Naive thymus-derived CD8-positive, alpha-beta T cell (primary cell): ENCODE results near the gene EGR2. TPM values are rescaled to one million over a fixed set of nuclear protein-coding genes. Genes with fewer than 3 reads are reported as not detected.
"Not testable (repeated sequence)": the region's sequence is repeated elsewhere in the genome, so short reads cannot be mapped to it uniquely, and the experiment has no call there.

ENCODE experiments used
- ATAC-seq, 2 donors: fragments of 150-1000 bp; cut with Tn5 transposase in 1 of 2; sonication (Bioruptor Pico), chemical (Tn5 transposase) in 1 of 2; 1 replicate in 1 of 2; 2 replicates in 1 of 2; pipeline ENCODE4 v1.10.0; 2021; ENCODE audit warnings: mild to moderate bottlenecking in 2 of 2, moderate library complexity in 2 of 2
- POLR2A ChIA-PET: fragments of 350-600 bp; sonication (Branson Sonifier 250); formaldehyde crosslinking; loops from one replicate; lab custom pipeline; 2021; ENCODE audit warnings: antibody characterized with exemption; lab: Charles Lee
- DNase-seq, 10 donors: peaks; one replicate each; pipeline versions ENCODE4 v3.0.0 to v3.0.0-alpha.2; 2020 to 2022
- H3K27ac Mint-ChIP-seq, 10 donors: one replicate each; pipeline ENCODE4 v1.8.0; 2020 to 2022; ENCODE audit warnings: mild to moderate bottlenecking in 10 of 10, mixed read lengths in 10 of 10, moderate library complexity in 4 of 10, inconsistent platforms in 1 of 10
- H3K27me3 Mint-ChIP-seq, 5 donors: one replicate each; pipeline ENCODE4 v1.8.0; 2021 to 2022; ENCODE audit warnings: mixed read lengths in 5 of 5
- H3K36me3 Mint-ChIP-seq, 3 donors: one replicate each; pipeline ENCODE4 v1.8.0; 2020 to 2022; ENCODE audit warnings: mixed read lengths in 3 of 3, mild to moderate bottlenecking in 2 of 3, inconsistent platforms in 1 of 3
- H3K4me1 Mint-ChIP-seq, 4 donors: one replicate each; pipeline ENCODE4 v1.8.0; 2021 to 2022; ENCODE audit warnings: mixed read lengths in 4 of 4
- H3K4me3 Mint-ChIP-seq, 10 donors: one replicate each; pipeline ENCODE4 v1.8.0; 2020 to 2022; ENCODE audit warnings: mild to moderate bottlenecking in 10 of 10, mixed read lengths in 10 of 10, moderate library complexity in 6 of 10, inconsistent platforms in 1 of 10
- H3K9me3 Mint-ChIP-seq, 9 donors: one replicate each; pipeline ENCODE4 v1.8.0; 2020 to 2022; ENCODE audit warnings: mixed read lengths in 9 of 9, mild to moderate bottlenecking in 3 of 9, inconsistent platforms in 1 of 9, moderate library complexity in 1 of 9
- polyA plus RNA-seq, 3 donors: library from polyadenylated mRNA; unstranded; fragments of 300-500 nt; fragmentation: Illumina TruSeq; gene quantifications; one replicate each; pipeline ENCODE4 v1.2.3, GENCODE V29; 2021
- total RNA-seq, 8 experiments: library from RNA in 2 of 8; stranded (reverse) in 2 of 8; gene quantifications; one replicate each; pipeline ENCODE4 v1.2.3 and lab custom pipeline; 2021 to 2026

The EGR2 gene
- total and polyA plus RNA-seq, 5 experiments from 2014 or later: 0.07 to 1.2 (median 0.28) TPM

DNA sequence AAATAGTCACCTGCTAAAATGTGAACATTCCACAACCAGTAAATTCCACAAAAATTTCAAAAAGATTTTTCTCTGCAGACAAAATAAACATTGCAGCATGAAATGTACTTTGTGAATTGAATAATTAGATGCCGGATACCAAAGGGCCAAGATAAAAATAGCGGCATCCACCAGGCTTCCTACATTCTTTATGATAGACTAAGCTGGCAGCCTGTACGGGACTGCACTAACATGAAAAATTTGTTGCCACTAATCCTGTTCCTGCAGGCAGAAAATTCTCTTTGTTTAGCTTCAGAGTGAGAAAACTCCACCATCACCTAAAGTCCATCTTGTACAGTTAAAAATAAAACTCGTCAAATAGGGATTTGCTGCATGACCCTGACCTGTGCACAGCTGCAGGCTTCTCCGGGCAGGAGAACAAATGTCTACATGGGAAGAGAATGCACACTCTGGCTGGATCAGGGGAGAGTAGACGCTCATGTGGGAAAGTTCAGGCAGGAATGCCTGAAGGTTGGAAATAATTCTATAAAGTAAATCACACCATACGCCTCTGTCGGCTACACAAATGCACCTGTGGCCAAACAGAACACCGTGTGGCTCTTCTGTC, 27.2 kb downstream of the EGR2 start:
- Mint-ChIP-seq H3K9me3 (peaks cover 0 to 32% (median 10%) of the 10 kb centered on the region in 9 donors), H3K27ac (no peak overlapping the region), H3K4me1 (peaks cover 0 to 3% (median 0%) of the 10 kb centered on the region in 4 donors), H3K4me3 (no peak overlapping the region), H3K36me3 (peaks cover 0 to 14% (median 4%) of the 10 kb centered on the region in 3 donors), H3K27me3 (peaks cover 0 to 20% (median 12%) of the 10 kb centered on the region in 5 donors)
- POLR2A ChIA-PET: no interaction called here
- no peak for DNase-seq
- no peak for ATAC-seq

GRCh38 chr10:62788285-62788684, 27.9 kb downstream of the EGR2 start:
- ATAC-seq, H3K4me3 Mint-ChIP-seq, H3K27ac Mint-ChIP-seq, H3K4me1 Mint-ChIP-seq, POLR2A ChIA-PET, DNase-seq: not testable (repeated sequence)
- H3K36me3 Mint-ChIP-seq: peaks cover 0 to 14% (median 4%) of the 10 kb centered on the region in 3 donors
- peaks cover 0 to 38% (median 10%) of the 10 kb centered on the region in 9 donors for H3K9me3 Mint-ChIP-seq
- peaks cover 0 to 20% (median 12%) of the 10 kb centered on the region in 5 donors for H3K27me3 Mint-ChIP-seq

- Mint-ChIP-seq H3K9me3 (peaks cover 0 to 38% (median 10%) of the 10 kb centered on the region in 9 donors), H3K36me3 (peaks cover 0 to 14% (median 4%) of the 10 kb centered on the region in 3 donors), H3K27me3 (peaks cover 0 to 12% (median 7%) of the 10 kb centered on the region in 5 donors), H3K4me1 (peaks cover 2 to 11% (median 8%) of the 10 kb centered on the region in 4 donors)
- not testable (repeated sequence) for H3K4me3 Mint-ChIP-seq, ATAC-seq, H3K27ac Mint-ChIP-seq, DNase-seq
- POLR2A ChIA-PET: interaction anchor here (1.4 kb wide), 1 partner anchor 20 kb away, joined by 3 read pairs; the partner anchor contains the start of gene ADO
These were observed 31.6 kb downstream of the EGR2 start for GRCh38 chr10:62784537-62784936.

DNA sequence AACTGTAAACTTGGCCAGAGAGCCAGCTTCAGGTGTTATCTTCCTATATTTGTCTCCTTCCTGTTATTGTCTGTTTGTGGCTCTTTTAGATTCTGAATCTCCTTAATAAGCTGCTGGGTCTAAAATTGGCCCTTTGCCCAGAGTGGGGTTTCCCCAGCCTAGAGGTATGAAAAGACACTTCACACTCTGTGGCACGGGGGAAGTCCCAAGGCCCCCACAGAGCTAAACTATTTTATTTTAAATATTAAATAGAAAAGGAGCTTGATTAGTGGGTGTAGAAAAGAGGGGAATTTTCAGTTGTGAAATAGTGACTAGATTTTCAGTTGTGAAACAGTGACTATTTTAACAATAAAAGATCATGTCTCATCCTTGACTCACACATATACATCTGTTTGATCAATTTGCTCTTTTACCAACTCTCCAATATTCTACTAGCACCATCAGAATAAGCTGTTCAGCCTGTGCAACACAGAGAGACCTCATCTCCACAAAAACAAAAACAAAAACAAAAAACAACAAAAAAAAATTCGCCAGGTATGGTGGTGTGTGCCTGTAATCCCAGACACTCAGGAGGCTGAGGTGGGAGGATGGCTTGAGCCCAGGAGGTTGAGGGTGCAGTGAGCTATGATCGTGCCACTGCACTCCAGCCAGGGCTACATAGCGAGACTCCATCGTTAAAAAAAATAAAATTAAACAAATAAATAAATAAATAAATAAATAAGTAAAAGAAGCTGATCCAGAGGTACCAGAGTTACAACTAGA, 36.5 kb downstream of the EGR2 start:
- Mint-ChIP-seq H3K4me1 (peaks cover 8 to 27% (median 19%) of the 10 kb centered on the region in 4 donors), H3K9me3 (peaks cover 0 to 13% (median 3%) of the 10 kb centered on the region in 9 donors), H3K27me3 (peaks cover 0 to 8% (median 0%) of the 10 kb centered on the region in 5 donors), H3K27ac (peak overlapping the region in 8 of 10 donors; percentile 22 to 86 (median 38)), H3K4me3 (peak overlapping the region in 9 of 10 donors; percentile 2 to 61 (median 23)), H3K36me3 (peaks cover 0 to 5% (median 0%) of the 10 kb centered on the region in 3 donors)
- peak; percentile 58 to 95 (median 84) for DNase-seq
- POLR2A ChIA-PET: interaction anchor here (1.0 to 2.9 kb wide), 8 partner anchors 14 to 143 kb away, joined by 3 to 16 read pairs (median 4); partner anchors contain the start of genes ADO and EGR2
- peak; percentile 99 for ATAC-seq

GRCh38 chr10:62778125-62778524, 38.0 kb downstream of the EGR2 start:
- no peaks in the 10 kb centered on the region for H3K36me3 Mint-ChIP-seq
- H3K4me1 Mint-ChIP-seq: peaks cover 8 to 27% (median 19%) of the 10 kb centered on the region in 4 donors
- POLR2A ChIA-PET: interaction anchor here (1.5 to 2.9 kb wide), 2 partner anchors 27 to 29 kb away, joined by 4 to 16 read pairs; partner anchors contain the start of gene ADO
- no peaks in the 10 kb centered on the region for H3K9me3 Mint-ChIP-seq
- peaks cover 0 to 11% (median 3%) of the 10 kb centered on the region in 5 donors for H3K27me3 Mint-ChIP-seq
- DNase-seq (no peak), ATAC-seq (no peak)
- peak overlapping the region in 3 of 10 donors; percentile 1 to 43 (median 12) for H3K27ac Mint-ChIP-seq
- H3K4me3 Mint-ChIP-seq: no peak overlapping the region

GRCh38 chr10:62772186-62772974, 43.8 kb downstream of the EGR2 start:
- POLR2A ChIA-PET: no interaction called here
- no peak for DNase-seq
- H3K9me3 Mint-ChIP-seq: no peaks in the 10 kb centered on the region
- peaks cover 0 to 3% (median 0%) of the 10 kb centered on the region in 4 donors for H3K4me1 Mint-ChIP-seq
- H3K27ac Mint-ChIP-seq: no peak overlapping the region
- no peaks in the 10 kb centered on the region for H3K36me3 Mint-ChIP-seq
- ATAC-seq: no peak
- H3K27me3 Mint-ChIP-seq: peaks cover 3 to 16% (median 7%) of the 10 kb centered on the region in 5 donors
- no peak overlapping the region for H3K4me3 Mint-ChIP-seq

DNA sequence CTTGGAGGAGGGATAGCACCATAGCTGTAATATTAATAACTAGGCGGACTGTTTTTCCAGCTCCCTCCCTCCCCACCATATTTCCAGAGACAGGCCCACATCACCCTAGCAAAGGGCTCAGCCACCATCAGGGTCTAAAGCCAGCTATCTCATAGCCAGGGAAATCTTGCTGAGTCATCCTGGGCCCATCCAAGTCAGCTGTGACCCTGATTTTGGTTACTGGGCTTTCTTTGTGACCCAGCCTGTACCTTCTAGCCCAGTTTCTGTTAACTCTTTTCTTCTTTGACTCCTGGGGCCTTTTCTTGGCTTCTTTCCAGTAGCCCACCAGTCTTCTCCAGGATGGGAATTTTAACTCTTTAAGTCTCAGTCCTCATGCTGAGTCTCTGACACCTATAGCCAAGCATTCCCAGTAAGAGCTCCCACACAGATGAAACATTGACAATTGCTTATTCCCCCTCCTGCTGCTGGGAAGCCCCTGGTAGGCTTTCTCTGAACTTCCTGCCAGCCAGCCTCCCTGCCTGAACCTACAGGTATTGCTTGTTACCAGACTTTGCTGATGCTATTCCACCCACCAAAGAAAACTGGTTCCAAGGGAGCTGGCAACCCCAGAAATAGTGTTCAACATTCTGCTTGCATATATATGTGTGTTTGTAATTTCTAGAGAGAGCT, 46.5 kb downstream of the EGR2 start:
- POLR2A ChIA-PET: interaction anchor here (1.1 kb wide), 1 partner anchor 35 kb away, joined by 3 read pairs; the partner anchor contains the start of gene ADO
- ATAC-seq: no peak
- Mint-ChIP-seq H3K27me3 (peaks cover 3 to 16% (median 7%) of the 10 kb centered on the region in 5 donors), H3K4me1 (peaks cover 8 to 13% (median 11%) of the 10 kb centered on the region in 4 donors), H3K36me3 (no peaks in the 10 kb centered on the region), H3K27ac (no peak overlapping the region), H3K4me3 (no peak overlapping the region), H3K9me3 (no peaks in the 10 kb centered on the region)
- DNase-seq: no peak

DNA sequence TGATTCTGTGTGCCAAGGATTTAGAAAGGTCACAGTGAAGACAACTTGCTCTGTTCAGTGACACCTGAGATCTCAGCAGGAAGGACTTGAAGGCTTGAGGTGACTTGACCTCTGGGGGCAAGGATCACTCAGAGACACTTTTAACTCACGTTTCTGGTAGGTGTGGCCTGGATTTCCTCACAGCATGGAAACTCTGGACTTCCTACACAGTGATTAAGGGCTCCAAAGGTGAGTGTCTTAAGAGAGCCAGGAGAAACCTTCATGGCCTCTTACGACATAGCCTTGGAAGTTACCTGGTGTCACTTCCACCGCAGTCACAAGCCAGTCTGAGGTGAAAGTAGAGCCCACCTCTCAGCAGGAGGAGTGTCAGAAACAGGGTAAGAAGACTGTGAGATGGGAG, 49.8 kb downstream of the EGR2 start:
- POLR2A ChIA-PET: interaction anchor here (1.2 kb wide), 1 partner anchor 13 kb away, joined by 4 read pairs; no protein-coding TSS in a partner anchor
- peak overlapping the region in 2 of 10 donors; percentile 0 to 62 for H3K27ac Mint-ChIP-seq

DNA sequence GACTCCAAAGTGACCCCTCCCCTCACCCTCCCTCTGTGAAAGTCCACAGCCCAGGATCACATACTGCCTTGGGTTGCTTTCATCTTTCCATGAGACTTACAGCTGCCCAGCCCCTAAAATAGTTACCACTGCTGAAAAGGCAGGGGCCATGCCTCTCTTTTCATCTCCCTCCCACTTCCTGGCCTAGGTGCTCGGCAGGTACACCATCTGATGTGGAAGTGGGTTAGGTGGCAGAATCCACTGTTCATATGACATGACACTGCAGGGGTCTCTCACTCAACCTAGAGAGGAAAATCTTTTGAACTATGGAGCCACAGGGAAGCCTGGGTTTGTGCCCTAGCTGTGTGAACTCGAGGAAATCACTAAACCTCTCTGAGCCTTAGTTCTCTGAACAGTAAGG, 50.4 kb downstream of the EGR2 start:
- peak; percentile 54 to 75 for ATAC-seq
- Mint-ChIP-seq H3K4me3 (peak overlapping the region in 1 of 10 donors; percentile 48), H3K9me3 (no peaks in the 10 kb centered on the region), H3K27me3 (peaks cover 0 to 2% (median 0%) of the 10 kb centered on the region in 5 donors), H3K36me3 (no peaks in the 10 kb centered on the region), H3K27ac (peak overlapping the region in 3 of 10 donors; percentile 41 to 67 (median 43)), H3K4me1 (peaks cover 12 to 14% (median 12%) of the 10 kb centered on the region in 4 donors)
- DNase-seq: peak in 2 of 10 donors; percentile 15 to 24
- POLR2A ChIA-PET: interaction anchor here (1.2 to 1.4 kb wide), 2 partner anchors 14 to 31 kb away, joined by 3 to 4 read pairs; no protein-coding TSS in a partner anchor

More for the DNA sequence above, 49.8 kb downstream of the EGR2 start:
- DNase-seq: no peak
- Mint-ChIP-seq H3K9me3 (no peaks in the 10 kb centered on the region), H3K4me1 (peaks cover 9 to 13% (median 11%) of the 10 kb centered on the region in 4 donors), H3K4me3 (no peak overlapping the region), H3K36me3 (no peaks in the 10 kb centered on the region), H3K27me3 (peaks cover 0 to 2% (median 0%) of the 10 kb centered on the region in 5 donors)
- ATAC-seq: no peak

DNA sequence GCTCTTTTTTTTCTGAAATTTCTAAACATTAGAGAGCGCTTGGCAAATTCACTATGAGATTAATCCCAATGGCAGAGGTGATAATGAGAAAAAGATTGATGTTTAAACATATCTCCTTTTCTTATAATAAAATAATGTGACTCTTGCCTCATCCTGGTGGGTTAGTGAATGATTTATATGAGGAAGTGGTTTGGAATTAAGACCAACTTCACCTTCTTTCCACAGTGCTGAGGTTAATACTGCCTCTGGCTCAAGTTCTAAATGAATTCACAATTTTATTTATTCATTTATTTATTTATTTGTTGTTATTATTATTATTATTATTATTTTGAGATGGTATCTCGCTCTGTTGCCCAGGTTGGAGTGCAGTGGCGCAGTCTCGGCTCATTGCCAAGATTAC, 52.2 kb downstream of the EGR2 start:
- peaks cover 12 to 22% (median 12%) of the 10 kb centered on the region in 4 donors for H3K4me1 Mint-ChIP-seq
- H3K9me3 Mint-ChIP-seq: no peaks in the 10 kb centered on the region
- no peak for ATAC-seq
- no peak for DNase-seq
- no peaks in the 10 kb centered on the region for H3K36me3 Mint-ChIP-seq
- no peak overlapping the region for H3K27ac Mint-ChIP-seq
- H3K4me3 Mint-ChIP-seq: no peak overlapping the region
- POLR2A ChIA-PET: interaction anchor here (1.2 kb wide), 1 partner anchor 54 kb away, joined by 3 read pairs; no protein-coding TSS in a partner anchor
- no peaks in the 10 kb centered on the region for H3K27me3 Mint-ChIP-seq

- H3K36me3 Mint-ChIP-seq: no peaks in the 10 kb centered on the region
- POLR2A ChIA-PET: interaction anchor here (0.7 to 1.2 kb wide), 2 partner anchors 55 to 126 kb away, joined by 3 read pairs; no protein-coding TSS in a partner anchor
These were observed 53.0 kb downstream of the EGR2 start for GRCh38 chr10:62763155-62763554.

More at GRCh38 chr10:62763155-62763554, 53.0 kb downstream of the EGR2 start:
- ATAC-seq: no peak
- no peak for DNase-seq
- H3K9me3 Mint-ChIP-seq: no peaks in the 10 kb centered on the region
- no peak overlapping the region for H3K4me3 Mint-ChIP-seq
- H3K27ac Mint-ChIP-seq: no peak overlapping the region
- H3K27me3 Mint-ChIP-seq: no peaks in the 10 kb centered on the region
- peaks cover 12 to 22% (median 12%) of the 10 kb centered on the region in 4 donors for H3K4me1 Mint-ChIP-seq
